ENCODE data around the gene HCK. TPM values are rescaled to one million over a fixed set of nuclear protein-coding genes. Genes with fewer than 3 reads are reported as not detected.

The HCK gene
- total and polyA plus RNA-seq, 9 of the 15 experiments (the other 6 are each of a cell fraction or from before 2014, with no cell fraction given), result 0.09 to 0.51 (median 0.27) TPM; not detected in 6

GRCh38 chr20:32006053-32006452 lies 46.0 kb upstream of the HCK start (continued):
- TF ChIP-seq CTBP1 (IDR thresholded peaks at IDR 0.05; ENCODE audit: borderline replicate concordance) (no peak), HDAC3 (IDR thresholded peaks at IDR 0.05; ENCODE audit: borderline replicate concordance, partially characterized antibody) (no peak), FOXM1 (IDR thresholded peaks at IDR 0.05; ENCODE audit: low read depth) (no peak), FOXM1 (CRISPR knock-in tag; IDR thresholded peaks at IDR 0.05; ENCODE audit: low read depth) (no peak), MCM2 (IDR thresholded peaks at IDR 0.05; ENCODE audit: low read depth) (no peak), FOSL1 (tag; conservative IDR thresholded peaks at IDR 0.05) (no peak), TAF7 (tag; IDR thresholded peaks at IDR 0.05) (0 out of 2 replicates have a peak, but pooled peaks have one; percentile 16), ZNF766 (CRISPR knock-in tag; conservative IDR thresholded peaks at IDR 0.05) (peak; percentile 33; the same call in 1 of the 2 replicates), DIDO1 (tag; IDR thresholded peaks at IDR 0.05; ENCODE audit: low read depth) (no peak), BCL6 (CRISPR knock-in tag; IDR thresholded peaks at IDR 0.05) (no peak), XRCC5 (IDR thresholded peaks at IDR 0.05; ENCODE audit: low read depth, low read length) (no peak), BRF1 (IDR thresholded peaks at IDR 0.05; ENCODE audit: borderline replicate concordance, extremely low read depth, insufficient read length) (no peak), SRSF7 (optimal IDR thresholded peaks at IDR 0.05; ENCODE audit: low read depth, low read length) (no peak), HMG20A (CRISPR knock-in tag; conservative IDR thresholded peaks at IDR 0.05) (no peak), THRB (CRISPR knock-in tag; conservative IDR thresholded peaks at IDR 0.05) (no peak), POLR2B (IDR thresholded peaks at IDR 0.05; ENCODE audit: low read depth, partially characterized antibody) (no peak), ZSCAN29 (IDR thresholded peaks at IDR 0.05) (no peak), ZNF79 (CRISPR knock-in tag; IDR thresholded peaks at IDR 0.05; ENCODE audit: low read depth) (no peak), TFE3 (CRISPR knock-in tag; IDR thresholded peaks at IDR 0.05) (no peak), SREBF2 (CRISPR knock-in tag; IDR thresholded peaks at IDR 0.05) (no peak), PYGO2 (tag; IDR thresholded peaks at IDR 0.05) (peak; percentile 72)
- TF ChIP-seq, protein P1, sequence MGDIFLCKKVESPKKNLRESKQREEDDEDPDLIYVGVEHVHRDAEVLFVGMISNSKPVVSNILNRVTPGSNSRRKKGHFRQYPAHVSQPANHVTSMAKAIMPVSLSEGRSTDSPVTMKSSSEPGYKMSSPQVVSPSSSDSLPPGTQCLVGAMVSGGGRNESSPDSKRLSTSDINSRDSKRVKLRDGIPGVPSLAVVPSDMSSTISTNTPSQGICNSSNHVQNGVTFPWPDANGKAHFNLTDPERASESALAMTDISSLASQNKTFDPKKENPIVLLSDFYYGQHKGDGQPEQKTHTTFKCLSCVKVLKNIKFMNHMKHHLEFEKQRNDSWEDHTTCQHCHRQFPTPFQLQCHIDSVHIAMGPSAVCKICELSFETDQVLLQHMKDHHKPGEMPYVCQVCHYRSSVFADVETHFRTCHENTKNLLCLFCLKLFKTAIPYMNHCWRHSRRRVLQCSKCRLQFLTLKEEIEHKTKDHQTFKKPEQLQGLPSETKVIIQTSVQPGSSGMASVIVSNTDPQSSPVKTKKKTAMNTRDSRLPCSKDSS (IDR thresholded peaks at IDR 0.05; ENCODE audit: low read depth, partially characterized antibody), result no peak
- TF ChIP-seq, protein P2, sequence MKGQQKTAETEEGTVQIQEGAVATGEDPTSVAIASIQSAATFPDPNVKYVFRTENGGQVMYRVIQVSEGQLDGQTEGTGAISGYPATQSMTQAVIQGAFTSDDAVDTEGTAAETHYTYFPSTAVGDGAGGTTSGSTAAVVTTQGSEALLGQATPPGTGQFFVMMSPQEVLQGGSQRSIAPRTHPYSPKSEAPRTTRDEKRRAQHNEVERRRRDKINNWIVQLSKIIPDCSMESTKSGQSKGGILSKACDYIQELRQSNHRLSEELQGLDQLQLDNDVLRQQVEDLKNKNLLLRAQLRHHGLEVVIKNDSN (CRISPR knock-in tag; IDR thresholded peaks at IDR 0.05), result no peak
- TF ChIP-seq, protein P3, sequence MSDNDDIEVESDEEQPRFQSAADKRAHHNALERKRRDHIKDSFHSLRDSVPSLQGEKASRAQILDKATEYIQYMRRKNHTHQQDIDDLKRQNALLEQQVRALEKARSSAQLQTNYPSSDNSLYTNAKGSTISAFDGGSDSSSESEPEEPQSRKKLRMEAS (CRISPR knock-in tag; IDR thresholded peaks at IDR 0.05), result no peak
- TF ChIP-seq, protein P4, sequence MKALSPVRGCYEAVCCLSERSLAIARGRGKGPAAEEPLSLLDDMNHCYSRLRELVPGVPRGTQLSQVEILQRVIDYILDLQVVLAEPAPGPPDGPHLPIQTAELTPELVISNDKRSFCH (CRISPR knock-in tag; IDR thresholded peaks at IDR 0.05), result no peak
- TF ChIP-seq, protein P4 (tag; IDR thresholded peaks at IDR 0.05), result peak; percentile 85

All from K562 (cell line).